OCI-LY1 (cell line): ENCODE results near the gene FAM117A.
A peak's percentile ranks its signal among the peaks of the same experiment; 100 is the strongest.

Experiments used
- H2AFZ ChIP-seq: fragments of 200-600 bp; sonication (generic), shearing (Covaris generic); 2 replicates; pipeline ENCODE4 v1.6.0; 2014; ENCODE audit warnings: antibody characterized with exemption, mild to moderate bottlenecking, low read length
- H3F3A ChIP-seq: fragments of 200-600 bp; sonication (generic), shearing (Covaris generic); 2 replicates; pipeline ENCODE4 v1.6.0; 2014; ENCODE audit warnings: mild to moderate bottlenecking, antibody characterized with exemption, low read length, moderate library complexity; ENCODE audit not compliant: insufficient read depth
- H3K27ac ChIP-seq: fragments of 200-600 bp; sonication (generic); 2 replicates; pipeline ENCODE4 v1.5.1; 2014; ENCODE audit warnings: low read length, mixed run types, mild to moderate bottlenecking, low read depth; ENCODE audit not compliant: poor library complexity, severe bottlenecking
- H3K27me3 ChIP-seq: fragments of 200-600 bp; sonication (generic); 2 replicates; pipeline ENCODE4 v1.6.0; 2014; ENCODE audit warnings: antibody characterized with exemption, mild to moderate bottlenecking, low read length, moderate library complexity; ENCODE audit not compliant: insufficient read depth
- H3K36me3 ChIP-seq: fragments of 200-600 bp; sonication (generic); 2 replicates; pipeline ENCODE4 v1.6.1; 2014; ENCODE audit warnings: mild to moderate bottlenecking, antibody characterized with exemption, low read length, moderate library complexity, mixed read lengths; ENCODE audit not compliant: insufficient read depth
- H3K4me1 ChIP-seq: fragments of 200-600 bp; sonication (generic); 2 replicates; pipeline ENCODE4 v1.5.1; 2014; ENCODE audit warnings: mild to moderate bottlenecking, low read length, moderate library complexity; ENCODE audit not compliant: insufficient read depth, severe bottlenecking
- H3K4me2 ChIP-seq: fragments of 200-600 bp; sonication (generic), shearing (Covaris generic); 2 replicates; pipeline ENCODE4 v1.6.1; 2014; ENCODE audit warnings: low read length
- H3K4me3 ChIP-seq: fragments of 200-600 bp; sonication (generic); 2 replicates; pipeline ENCODE4 v1.5.1; 2014; ENCODE audit warnings: low read length, low read depth, mild to moderate bottlenecking, mixed read lengths; ENCODE audit not compliant: poor library complexity, severe bottlenecking
- H3K79me2 ChIP-seq: fragments of 200-600 bp; shearing (Covaris generic); 2 replicates; pipeline ENCODE4 v1.6.1; 2016; ENCODE audit warnings: mixed run types, low read length, mixed read lengths; ENCODE audit not compliant: insufficient read depth
- H3K9ac ChIP-seq: fragments of 200-600 bp; sonication (generic), shearing (Covaris generic); 2 replicates; pipeline ENCODE4 v1.6.1; 2014; ENCODE audit warnings: mild to moderate bottlenecking, low read length, mixed read lengths
- H3K9me2 ChIP-seq: fragments of 200-600 bp; sonication (generic), shearing (Covaris generic); 2 replicates; pipeline ENCODE4 v1.6.1; 2014; ENCODE audit warnings: low read depth, mild to moderate bottlenecking, low read length, mixed read lengths
- H3K9me3 ChIP-seq: fragments of 200-600 bp; shearing (Covaris generic); 2 replicates; pipeline ENCODE4 v1.6.1; 2014; ENCODE audit warnings: low read length, mixed read lengths
- H4K20me1 ChIP-seq: fragments of 200-600 bp; sonication (generic), shearing (Covaris generic); 2 replicates; pipeline ENCODE4 v1.6.0; 2016; ENCODE audit warnings: mild to moderate bottlenecking, low read length; ENCODE audit not compliant: insufficient read depth
- EZH2 ChIP-seq: fragments of 200-600 bp; sonication (generic), shearing (Covaris generic); IDR thresholded peaks from 2 replicates; pipeline ENCODE4 v1.8.0; 2017; ENCODE audit warnings: borderline replicate concordance, mixed run types, mild to moderate bottlenecking, antibody characterized with exemption, low read length, moderate library complexity, mixed read lengths
- TF ChIP-seq, protein P1 (sequence below): fragments of 200-600 bp; sonication (generic), shearing (Covaris generic); IDR thresholded peaks from 2 replicates; pipeline ENCODE4 v1.5.1; 2017; ENCODE audit warnings: mild to moderate bottlenecking, antibody characterized with exemption, low read length, moderate library complexity, mixed read lengths

FAM117A gene

GRCh38 chr17:49741009-49741691, 22.8 kb downstream of the FAM117A start:
- H3K27me3 ChIP-seq: no peaks in the 10 kb centered on the region
- peak overlapping the region; percentile 97 for H3K4me2 ChIP-seq
- H2AFZ ChIP-seq: no peak overlapping the region
- no peaks in the 10 kb centered on the region for H3K9me2 ChIP-seq
- peak overlapping the region; percentile 61 for H3K4me3 ChIP-seq
- peaks cover 70% of the 10 kb centered on the region for H3K79me2 ChIP-seq
- peaks cover 93% of the 10 kb centered on the region for H3K4me1 ChIP-seq
- H3F3A ChIP-seq: 0 out of 2 replicates have a peak, but pooled peaks cover 6% of the 10 kb centered on the region
- peak overlapping the region; percentile 80 for H3K9ac ChIP-seq
- TF ChIP-seq, protein P1, sequence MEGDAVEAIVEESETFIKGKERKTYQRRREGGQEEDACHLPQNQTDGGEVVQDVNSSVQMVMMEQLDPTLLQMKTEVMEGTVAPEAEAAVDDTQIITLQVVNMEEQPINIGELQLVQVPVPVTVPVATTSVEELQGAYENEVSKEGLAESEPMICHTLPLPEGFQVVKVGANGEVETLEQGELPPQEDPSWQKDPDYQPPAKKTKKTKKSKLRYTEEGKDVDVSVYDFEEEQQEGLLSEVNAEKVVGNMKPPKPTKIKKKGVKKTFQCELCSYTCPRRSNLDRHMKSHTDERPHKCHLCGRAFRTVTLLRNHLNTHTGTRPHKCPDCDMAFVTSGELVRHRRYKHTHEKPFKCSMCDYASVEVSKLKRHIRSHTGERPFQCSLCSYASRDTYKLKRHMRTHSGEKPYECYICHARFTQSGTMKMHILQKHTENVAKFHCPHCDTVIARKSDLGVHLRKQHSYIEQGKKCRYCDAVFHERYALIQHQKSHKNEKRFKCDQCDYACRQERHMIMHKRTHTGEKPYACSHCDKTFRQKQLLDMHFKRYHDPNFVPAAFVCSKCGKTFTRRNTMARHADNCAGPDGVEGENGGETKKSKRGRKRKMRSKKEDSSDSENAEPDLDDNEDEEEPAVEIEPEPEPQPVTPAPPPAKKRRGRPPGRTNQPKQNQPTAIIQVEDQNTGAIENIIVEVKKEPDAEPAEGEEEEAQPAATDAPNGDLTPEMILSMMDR: no peak
- no peak for TF ChIP-seq EZH2
- H4K20me1 ChIP-seq: no peaks in the 10 kb centered on the region
- peak overlapping the region; percentile 97 for H3K27ac ChIP-seq
- H3K36me3 ChIP-seq: peaks cover 34% of the 10 kb centered on the region
- H3K9me3 ChIP-seq: no peaks in the 10 kb centered on the region

DNA sequence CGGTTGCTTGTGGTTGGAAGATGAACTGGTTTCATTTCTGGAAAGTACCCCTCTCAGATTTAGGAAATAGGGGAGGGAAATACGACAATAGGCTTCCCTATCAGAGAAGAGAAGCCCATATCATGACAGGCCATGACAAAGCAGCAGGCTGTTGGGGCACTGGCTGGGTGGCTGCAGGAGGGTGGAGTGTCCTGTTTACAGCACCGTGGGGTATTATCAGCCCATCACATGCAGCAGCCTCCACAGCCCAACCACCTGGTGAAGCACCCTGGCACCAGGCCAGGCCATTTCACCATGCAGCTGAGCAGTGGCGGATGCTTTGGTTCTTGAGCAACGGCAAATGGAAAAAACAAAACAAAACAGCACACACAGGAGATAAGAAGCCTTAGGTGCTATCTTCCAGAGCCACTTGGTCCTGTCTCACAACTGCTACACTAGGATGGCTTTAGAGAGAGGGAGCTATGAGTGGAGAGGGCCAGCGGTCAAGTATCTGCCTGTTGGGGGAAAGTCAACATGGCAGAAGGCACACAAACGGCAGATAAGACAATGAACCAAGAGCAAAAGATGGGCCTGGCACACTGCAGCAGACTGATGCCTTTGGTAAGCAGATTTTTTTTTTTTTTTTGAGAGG, 24.2 kb downstream of the FAM117A start:
- no peaks in the 10 kb centered on the region for H3K27me3 ChIP-seq
- H4K20me1 ChIP-seq: no peaks in the 10 kb centered on the region
- H3K4me1 ChIP-seq: peaks cover 79% of the 10 kb centered on the region
- no peaks in the 10 kb centered on the region for H3K9me2 ChIP-seq
- no peak overlapping the region for H2AFZ ChIP-seq
- 0 out of 2 replicates have a peak, but pooled peaks cover 6% of the 10 kb centered on the region for H3F3A ChIP-seq
- H3K4me3 ChIP-seq: peak overlapping the region; percentile 61
- peak overlapping the region; percentile 97 for H3K4me2 ChIP-seq
- peak overlapping the region; percentile 97 for H3K27ac ChIP-seq
- peaks cover 71% of the 10 kb centered on the region for H3K79me2 ChIP-seq
- TF ChIP-seq, protein P1: no peak
- TF ChIP-seq EZH2: no peak
- no peaks in the 10 kb centered on the region for H3K9me3 ChIP-seq
- H3K9ac ChIP-seq: peak overlapping the region; percentile 80
- H3K36me3 ChIP-seq: peaks cover 36% of the 10 kb centered on the region

GRCh38 chr17:49738456-49739163, 25.3 kb downstream of the FAM117A start:
- Histone ChIP-seq H4K20me1 (no peaks in the 10 kb centered on the region), H3K9me2 (no peaks in the 10 kb centered on the region), H2AFZ (no peak overlapping the region), H3K4me2 (peak overlapping the region; percentile 97), H3K27ac (peak overlapping the region; percentile 97), H3K9me3 (no peaks in the 10 kb centered on the region), H3K4me3 (peak overlapping the region; percentile 61), H3K79me2 (peaks cover 65% of the 10 kb centered on the region), H3K36me3 (peaks cover 39% of the 10 kb centered on the region), H3K27me3 (no peaks in the 10 kb centered on the region), H3K9ac (peak overlapping the region; percentile 80), H3K4me1 (peaks cover 68% of the 10 kb centered on the region), H3F3A (0 out of 2 replicates have a peak, but pooled peaks cover 6% of the 10 kb centered on the region)
- no peak for TF ChIP-seq EZH2
- TF ChIP-seq, protein P1: no peak
